ENCODE measurements around the gene CDKL5.

DNA sequence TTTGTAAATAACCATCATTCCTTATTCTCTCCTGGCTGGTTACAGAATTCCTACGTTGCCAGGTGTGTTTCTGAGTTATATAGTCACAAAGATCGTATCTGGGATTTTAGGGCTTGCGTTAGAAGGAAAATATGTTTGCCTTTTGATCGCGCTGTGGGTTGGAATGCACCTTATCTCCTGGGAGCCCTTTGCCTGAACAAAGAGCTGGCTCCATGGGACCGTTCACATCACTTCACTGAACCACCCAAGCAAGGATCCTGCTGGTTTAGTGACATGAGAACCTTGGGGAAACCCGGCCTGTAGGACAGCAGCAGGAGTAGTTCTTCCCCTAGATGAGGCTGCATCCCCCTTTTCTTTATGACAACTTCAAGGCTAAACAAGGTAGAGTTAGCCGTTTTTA, 194.9 kb downstream of the CDKL5 start:
- TF ChIP-seq NFRKB (IDR thresholded peaks at IDR 0.05), result no peak
- TF ChIP-seq PKNOX1 (IDR thresholded peaks at IDR 0.05), result no peak
- TF ChIP-seq TARDBP (IDR thresholded peaks at IDR 0.05), result no peak
- no peak for TF ChIP-seq BHLHE40 (IDR thresholded peaks at IDR 0.05; ENCODE audit: borderline replicate concordance)
- no peak for TF ChIP-seq FOXM1 (IDR thresholded peaks at IDR 0.05; ENCODE audit: borderline replicate concordance)
- no peak for TF ChIP-seq SUZ12 (IDR thresholded peaks at IDR 0.05)
- no peak for TF ChIP-seq ELF4 (IDR thresholded peaks at IDR 0.05)
- no peak for TF ChIP-seq SP1 (IDR thresholded peaks at IDR 0.05)
- no peak for TF ChIP-seq FOXK2 (IDR thresholded peaks at IDR 0.05)
- TF ChIP-seq L3MBTL2 (conservative IDR thresholded peaks at IDR 0.05), result no peak
- TF ChIP-seq ARNT (IDR thresholded peaks at IDR 0.05), result no peak
- TF ChIP-seq CTBP1 (IDR thresholded peaks at IDR 0.05; ENCODE audit: borderline replicate concordance), result no peak
- no peak for TF ChIP-seq HDGF (IDR thresholded peaks at IDR 0.05; ENCODE audit: borderline replicate concordance)
- no peak for TF ChIP-seq ZNF384 (IDR thresholded peaks at IDR 0.05)
